GM06990 (cell line): ENCODE measurements around the gene UPK1B.

Source experiments
- DNase-seq: peaks from one replicate; pipeline ENCODE4 v3.0.0-alpha.2; 2011; ENCODE audit not compliant: insufficient read length; ENCODE audit errors: extremely low read depth
- H3K27me3 ChIP-seq: replicated peaks from 2 replicates; pipeline ENCODE4 v1.6.0; 2011; ENCODE audit warnings: low read length; ENCODE audit not compliant: control insufficient read depth, insufficient read depth
- H3K36me3 ChIP-seq: 2 replicates; pipeline ENCODE4 v1.5.1; 2011; ENCODE audit warnings: low read length; ENCODE audit not compliant: control insufficient read depth, insufficient read depth
- H3K4me3 ChIP-seq: replicated peaks from 2 replicates; pipeline ENCODE4 v1.5.1; 2011; ENCODE audit warnings: low read depth, mild to moderate bottlenecking, control low read depth, low read length
- CTCF ChIP-seq: IDR thresholded peaks from 2 replicates; pipeline ENCODE4 v1.5.1; 2011; ENCODE audit warnings: low read length, control low read depth, mild to moderate bottlenecking, inconsistent platforms; ENCODE audit not compliant: insufficient read depth, poor library complexity, severe bottlenecking

The UPK1B gene

GRCh38 chr3:119184111-119184510 is 10.7 kb downstream of the UPK1B start:
- no peaks in the 10 kb centered on the region for H3K36me3 ChIP-seq
- no peak for DNase-seq
- no peak for TF ChIP-seq CTCF
- no peak overlapping the region for H3K4me3 ChIP-seq
- no peaks in the 10 kb centered on the region; the same call in 1 of the 2 replicates for H3K27me3 ChIP-seq

- DNase-seq: no peak
- no peak for TF ChIP-seq CTCF
- no peaks in the 10 kb centered on the region for H3K36me3 ChIP-seq
- H3K4me3 ChIP-seq: no peak overlapping the region
- H3K27me3 ChIP-seq: no peaks in the 10 kb centered on the region; the same call in 1 of the 2 replicates
These were observed 11.6 kb downstream of the UPK1B start for GRCh38 chr3:119184796-119185570.

- H3K4me3 ChIP-seq: no peak overlapping the region
- DNase-seq: no peak
- TF ChIP-seq CTCF: no peak
- no peaks in the 10 kb centered on the region for H3K36me3 ChIP-seq
- peaks cover 1% of the 10 kb centered on the region; the same call in 1 of the 2 replicates for H3K27me3 ChIP-seq
These were observed 13.9 kb downstream of the UPK1B start for GRCh38 chr3:119187266-119187665.

- DNase-seq: no peak
- TF ChIP-seq CTCF: no peak
- no peaks in the 10 kb centered on the region for H3K36me3 ChIP-seq
- H3K27me3 ChIP-seq: peaks cover 1% of the 10 kb centered on the region; the same call in 1 of the 2 replicates
- H3K4me3 ChIP-seq: no peak overlapping the region
These were observed 18.4 kb downstream of the UPK1B start for GRCh38 chr3:119191800-119192199.

GRCh38 chr3:119194237-119195150 is 21.1 kb downstream of the UPK1B start:
- Histone ChIP-seq H3K27me3 (peaks cover 1% of the 10 kb centered on the region; the same call in 1 of the 2 replicates), H3K36me3 (no peaks in the 10 kb centered on the region), H3K4me3 (no peak overlapping the region)
- no peak for TF ChIP-seq CTCF
- DNase-seq: no peak
